Tibial artery (tissue), 4 donors: ENCODE measurements around the gene CHRND.

Experiments
- DNase-seq, 2 donors: peaks; one replicate each; pipeline ENCODE4 v3.0.0-alpha.2; 2019
- H3K27ac ChIP-seq, 2 donors: fragments of 200-600 bp; sonication (generic) in 1 of 2; 1 replicate in 1 of 2; 2 replicates in 1 of 2; pipeline ENCODE4 v1.5.1; 2018 to 2019; ENCODE audit warnings: mild to moderate bottlenecking in 1 of 2
- H3K27me3 ChIP-seq, 2 donors: fragments of 200-600 bp; sonication (generic) in 1 of 2; one replicate each; pipeline versions ENCODE4 v1.5.1 to v1.6.0; 2016 to 2019
- H3K36me3 ChIP-seq, 3 donors: fragments of 200-600 bp; sonication (generic) in 2 of 3; one replicate each; pipeline ENCODE4 v1.5.1; 2016 to 2019; ENCODE audit warnings: mild to moderate bottlenecking in 2 of 3
- H3K4me1 ChIP-seq, 4 donors: fragments of 200-600 bp; sonication (generic) in 2 of 4; 1 replicate in 3 of 4; 2 replicates in 1 of 4; pipeline ENCODE4 v1.5.1; 2016 to 2019
- H3K4me3 ChIP-seq, 2 donors: fragments of 200-600 bp; sonication (generic) in 1 of 2; 1 replicate in 1 of 2; 2 replicates in 1 of 2; pipeline ENCODE4 v1.5.1; 2018 to 2019; ENCODE audit warnings: mild to moderate bottlenecking in 2 of 2
- H3K9me3 ChIP-seq, 3 donors: fragments of 200-600 bp; sonication (generic) in 1 of 3; one replicate each; pipeline ENCODE4 v1.5.1; 2016 to 2019
- intact Hi-C: fragments of 100-400 bp; cut with DNase I; formaldehyde crosslinking; loops from one replicate; pipeline ENCODE4 v1.15.0; 2023; ENCODE audit warnings: low total_unique reads
- TF ChIP-seq, protein P1 (sequence below), 2 experiments: fragments of 200-600 bp in 1 of 2; fragments of 450-650 bp in 1 of 2; IDR thresholded peaks; one replicate each; pipeline ENCODE4 v1.5.1; 2017 to 2019; ENCODE audit warnings: antibody characterized with exemption in 2 of 2, mild to moderate bottlenecking in 1 of 2, moderate library complexity in 1 of 2

CHRND gene

DNA sequence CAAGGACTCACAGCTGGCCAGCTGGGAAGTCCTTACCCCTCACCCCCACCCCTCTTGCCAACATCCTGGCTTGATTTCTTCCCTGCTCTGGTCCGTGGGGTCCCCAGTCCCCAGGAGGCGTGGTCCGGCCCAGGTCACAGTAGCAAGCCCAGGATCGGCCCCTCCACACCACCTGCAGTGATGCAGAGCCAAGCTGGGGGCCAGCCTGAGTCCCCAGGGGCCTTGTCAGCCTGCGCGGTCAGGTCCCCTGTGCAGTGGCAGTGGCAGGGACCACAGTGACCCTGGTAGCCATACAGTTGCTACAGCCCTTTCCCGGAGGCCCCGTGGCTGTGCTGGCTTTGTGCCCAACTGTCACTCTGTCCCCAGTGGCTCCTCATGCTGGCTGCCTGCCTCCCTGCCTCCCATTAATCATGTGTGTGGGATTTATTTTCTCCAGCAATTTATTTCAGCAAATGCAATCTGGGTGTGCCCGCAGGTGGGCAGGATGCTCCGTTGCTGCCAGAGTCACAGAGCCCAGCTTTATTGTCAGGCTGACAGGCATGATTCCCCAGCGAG, 14.5 kb upstream of the CHRND start:
- intact Hi-C loops: no loop called here
- no peak for DNase-seq
- H3K4me3 ChIP-seq: no peak overlapping the region
- H3K36me3 ChIP-seq: no peaks in the 10 kb centered on the region
- TF ChIP-seq, protein P1, sequence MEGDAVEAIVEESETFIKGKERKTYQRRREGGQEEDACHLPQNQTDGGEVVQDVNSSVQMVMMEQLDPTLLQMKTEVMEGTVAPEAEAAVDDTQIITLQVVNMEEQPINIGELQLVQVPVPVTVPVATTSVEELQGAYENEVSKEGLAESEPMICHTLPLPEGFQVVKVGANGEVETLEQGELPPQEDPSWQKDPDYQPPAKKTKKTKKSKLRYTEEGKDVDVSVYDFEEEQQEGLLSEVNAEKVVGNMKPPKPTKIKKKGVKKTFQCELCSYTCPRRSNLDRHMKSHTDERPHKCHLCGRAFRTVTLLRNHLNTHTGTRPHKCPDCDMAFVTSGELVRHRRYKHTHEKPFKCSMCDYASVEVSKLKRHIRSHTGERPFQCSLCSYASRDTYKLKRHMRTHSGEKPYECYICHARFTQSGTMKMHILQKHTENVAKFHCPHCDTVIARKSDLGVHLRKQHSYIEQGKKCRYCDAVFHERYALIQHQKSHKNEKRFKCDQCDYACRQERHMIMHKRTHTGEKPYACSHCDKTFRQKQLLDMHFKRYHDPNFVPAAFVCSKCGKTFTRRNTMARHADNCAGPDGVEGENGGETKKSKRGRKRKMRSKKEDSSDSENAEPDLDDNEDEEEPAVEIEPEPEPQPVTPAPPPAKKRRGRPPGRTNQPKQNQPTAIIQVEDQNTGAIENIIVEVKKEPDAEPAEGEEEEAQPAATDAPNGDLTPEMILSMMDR (IDR thresholded peaks at IDR 0.05): no peak
- H3K9me3 ChIP-seq: no peaks in the 10 kb centered on the region
- H3K27me3 ChIP-seq: peaks cover 0 to 47% of the 10 kb centered on the region in 2 donors
- H3K4me1 ChIP-seq: no peaks in the 10 kb centered on the region
- no peak overlapping the region for H3K27ac ChIP-seq

DNA sequence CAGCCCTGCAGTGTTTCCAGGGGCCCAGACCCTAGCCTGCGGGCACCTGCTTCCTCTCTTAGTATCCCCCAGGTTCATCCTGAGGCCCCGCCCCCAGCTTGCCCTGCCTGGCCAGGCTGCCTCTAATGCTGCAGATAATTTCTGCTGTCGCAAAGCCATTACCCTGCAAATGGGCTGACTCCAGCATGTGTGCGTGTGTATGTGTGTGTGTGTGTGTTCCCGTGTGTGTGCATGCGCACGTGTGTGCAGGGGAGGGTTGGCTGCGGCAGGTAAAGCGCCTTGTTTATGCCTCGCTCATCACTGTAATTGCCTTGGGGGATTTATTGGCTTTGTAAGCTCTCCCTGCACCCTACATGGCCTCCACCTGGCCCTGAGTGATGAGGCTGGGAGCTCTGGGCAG, 13.4 kb upstream of the CHRND start:
- intact Hi-C loops: no loop called here
- peaks cover 0 to 41% of the 10 kb centered on the region in 2 donors for H3K27me3 ChIP-seq
- no peaks in the 10 kb centered on the region for H3K4me1 ChIP-seq
- DNase-seq: no peak
- H3K27ac ChIP-seq: no peak overlapping the region
- no peaks in the 10 kb centered on the region for H3K9me3 ChIP-seq
- no peak overlapping the region for H3K4me3 ChIP-seq
- TF ChIP-seq, protein P1 (IDR thresholded peaks at IDR 0.05): no peak
- H3K36me3 ChIP-seq: no peaks in the 10 kb centered on the region

DNA sequence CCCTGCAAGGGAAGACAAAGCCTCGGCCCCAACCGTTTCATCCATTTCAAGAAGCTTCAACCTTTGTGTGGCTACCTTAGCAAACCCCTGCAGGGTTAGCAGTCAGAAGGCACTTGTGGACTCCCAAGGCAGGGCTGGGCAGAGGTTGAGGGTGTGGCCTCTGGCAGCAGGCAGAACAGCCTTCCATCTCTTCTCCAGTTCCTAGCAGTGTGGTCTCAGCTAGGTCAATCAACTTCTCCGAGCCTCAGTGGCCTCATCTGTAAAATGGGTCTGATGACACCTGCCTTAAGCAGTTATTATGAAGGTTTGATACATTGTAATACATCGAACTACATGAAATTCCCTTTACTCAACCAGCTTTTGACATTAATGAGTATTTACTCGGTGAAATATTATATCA, 12.6 kb upstream of the CHRND start:
- H3K4me1 ChIP-seq: no peaks in the 10 kb centered on the region
- intact Hi-C loops: no loop called here
- H3K36me3 ChIP-seq: no peaks in the 10 kb centered on the region
- no peak overlapping the region for H3K4me3 ChIP-seq
- TF ChIP-seq, protein P1 (IDR thresholded peaks at IDR 0.05): no peak
- DNase-seq: no peak
- H3K27ac ChIP-seq: no peak overlapping the region
- no peaks in the 10 kb centered on the region for H3K9me3 ChIP-seq
- peaks cover 0 to 37% of the 10 kb centered on the region in 2 donors for H3K27me3 ChIP-seq

DNA sequence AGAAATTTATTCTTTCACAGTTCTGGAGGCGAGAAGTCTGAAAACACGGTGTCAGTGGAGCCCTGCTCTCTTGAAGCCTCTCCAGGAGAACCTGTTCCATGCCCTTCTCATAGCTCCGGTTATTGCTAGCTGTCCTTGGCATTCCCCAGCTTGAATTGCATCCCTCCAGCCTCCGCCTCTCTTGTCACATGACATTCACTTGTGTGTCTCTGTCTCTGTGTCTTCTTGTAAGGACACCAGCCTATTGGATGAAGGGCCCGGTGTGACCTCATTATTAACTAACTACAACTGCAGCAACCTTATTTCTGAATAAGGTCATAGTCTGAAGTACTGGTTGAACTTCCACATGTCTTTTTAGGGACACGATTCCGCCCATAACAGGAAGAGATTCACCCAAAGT, 10.3 kb upstream of the CHRND start:
- Histone ChIP-seq H3K4me3 (no peak overlapping the region), H3K27ac (no peak overlapping the region), H3K4me1 (no peaks in the 10 kb centered on the region), H3K27me3 (peaks cover 0 to 56% of the 10 kb centered on the region in 2 donors), H3K36me3 (no peaks in the 10 kb centered on the region), H3K9me3 (no peaks in the 10 kb centered on the region)
- intact Hi-C loops: no loop called here
- TF ChIP-seq, protein P1 (IDR thresholded peaks at IDR 0.05): no peak
- no peak for DNase-seq

DNA sequence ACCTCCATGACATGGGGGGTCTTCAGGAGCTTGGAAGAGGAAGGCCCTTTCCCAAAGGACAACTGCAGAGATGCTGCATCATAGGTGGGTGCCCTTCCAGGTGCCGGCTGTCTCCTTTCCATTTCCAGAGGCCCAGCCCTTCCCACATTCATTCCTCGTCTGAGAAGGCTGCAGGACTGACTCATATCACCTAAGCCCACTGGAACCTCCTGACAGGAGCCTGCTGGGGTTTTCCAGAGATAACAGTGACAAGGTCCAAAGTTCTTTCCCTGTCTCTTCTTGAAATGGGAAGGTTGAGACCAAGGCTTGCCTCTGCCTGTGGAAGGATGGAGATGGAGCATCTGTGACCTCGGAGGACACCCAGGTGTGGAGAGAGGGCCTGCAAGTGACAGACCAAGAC, 9.4 kb upstream of the CHRND start:
- no peak for DNase-seq
- Histone ChIP-seq H3K27me3 (peaks cover 0 to 59% of the 10 kb centered on the region in 2 donors), H3K4me1 (peaks cover 0 to under 1% (median under 1%) of the 10 kb centered on the region in 4 donors), H3K36me3 (no peaks in the 10 kb centered on the region), H3K4me3 (no peak overlapping the region), H3K9me3 (no peaks in the 10 kb centered on the region), H3K27ac (no peak overlapping the region)
- intact Hi-C loops: no loop called here
- TF ChIP-seq, protein P1 (IDR thresholded peaks at IDR 0.05): no peak

DNA sequence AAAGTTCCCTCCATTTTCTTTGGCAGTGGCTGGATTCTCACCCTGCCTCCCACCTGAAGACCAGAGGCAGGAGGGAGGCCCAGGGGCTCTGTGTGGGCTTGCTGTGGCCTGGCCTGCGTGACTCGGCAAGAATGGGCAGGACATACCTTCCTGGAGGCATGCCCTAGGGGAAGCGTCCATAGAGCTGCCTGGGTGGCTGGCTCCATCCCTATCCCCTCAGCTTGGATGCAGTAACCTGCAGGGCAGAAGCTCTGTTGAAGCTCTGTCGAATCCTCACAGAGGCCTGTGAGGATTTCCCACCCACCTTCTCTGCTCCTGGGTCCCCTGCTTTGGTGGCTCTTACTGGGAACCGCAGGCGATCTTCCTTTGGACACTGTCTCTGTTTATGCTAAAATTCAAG, 7.1 kb upstream of the CHRND start:
- Histone ChIP-seq H3K27ac (no peak overlapping the region), H3K27me3 (peaks cover 4 to 63% of the 10 kb centered on the region in 2 donors)
- intact Hi-C loops: no loop called here

More for the DNA sequence above, 7.1 kb upstream of the CHRND start:
- Histone ChIP-seq H3K36me3 (no peaks in the 10 kb centered on the region), H3K9me3 (no peaks in the 10 kb centered on the region), H3K4me1 (peaks cover 0 to 24% (median 18%) of the 10 kb centered on the region in 4 donors), H3K4me3 (no peak overlapping the region)
- no peak for DNase-seq
- TF ChIP-seq, protein P1 (IDR thresholded peaks at IDR 0.05): no peak
